Right lung (tissue), 10 donors: Measurements from ENCODE around the gene TBATA. TPM values are rescaled to one million over a fixed set of nuclear protein-coding genes. Genes with fewer than 3 reads are reported as not detected.

Experiments used
- DNase-seq, 2 donors: peaks; one replicate each; pipeline ENCODE4 v3.0.0-alpha.2; 2013
- long read RNA-seq, 8 donors: transcript quantifications; one replicate each; lab custom pipeline, GENCODE V29; 2026
- polyA plus RNA-seq, 5 donors: library from polyadenylated mRNA; unstranded; fragments of 120-200 nt; gene quantifications; one replicate each; pipeline versions ENCODE4 v1.2.1 to v1.2.3, GENCODE V29; 2013; ENCODE audit warnings: inconsistent platforms in 1 of 5, low replicate concordance in 1 of 5; ENCODE audit not compliant: insufficient read length in 5 of 5, insufficient read depth in 1 of 5

The TBATA gene, protein sequence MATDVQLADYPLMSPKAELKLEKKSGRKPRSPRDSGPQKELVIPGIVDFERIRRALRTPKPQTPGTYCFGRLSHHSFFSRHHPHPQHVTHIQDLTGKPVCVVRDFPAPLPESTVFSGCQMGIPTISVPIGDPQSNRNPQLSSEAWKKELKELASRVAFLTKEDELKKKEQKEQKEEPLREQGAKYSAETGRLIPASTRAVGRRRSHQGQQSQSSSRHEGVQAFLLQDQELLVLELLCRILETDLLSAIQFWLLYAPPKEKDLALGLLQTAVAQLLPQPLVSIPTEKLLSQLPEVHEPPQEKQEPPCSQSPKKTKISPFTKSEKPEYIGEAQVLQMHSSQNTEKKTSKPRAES
- under 1 TPM in 1 of 5 donors, not detected in 4; 0.13 TPM for polyA plus RNA-seq
- long read RNA-seq, donor 1, result 0 reads
- long read RNA-seq, donor 2, result 0 reads
- long read RNA-seq, donor 3, result 0 reads
- long read RNA-seq, donor 4, result 0 reads
- long read RNA-seq, donor 5, result 0 reads
- long read RNA-seq, donor 6, result 0 reads
- long read RNA-seq, donor 7, result 0 reads
- long read RNA-seq, donor 8, result 0 reads

DNA sequence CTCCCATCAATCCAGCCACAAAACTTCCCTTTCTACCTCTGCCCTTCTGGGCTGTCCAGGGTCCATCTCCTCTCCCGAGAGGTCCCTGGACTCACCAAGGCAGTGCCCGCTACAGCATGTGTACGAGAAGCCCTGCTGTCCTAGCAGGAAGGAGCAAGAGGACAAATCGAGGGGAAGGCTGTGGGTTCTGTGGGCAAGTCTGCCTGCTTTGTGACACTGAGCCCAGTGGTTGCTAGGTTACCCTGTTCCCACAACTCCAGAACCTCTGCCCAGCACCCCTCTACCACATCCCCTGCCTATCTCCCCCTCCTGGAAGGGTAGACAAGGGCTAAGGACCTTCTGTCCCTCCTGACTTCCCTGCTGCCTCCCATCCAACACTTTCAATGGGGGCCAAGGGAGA is at the start of gene TBATA:
Gene TBATA (minus strand): TSS at position 188 of the 400 bp plus-strand sequence. CDS start 1,998 bp downstream, outside the sequence.
- DNase-seq, result no peak

DNA sequence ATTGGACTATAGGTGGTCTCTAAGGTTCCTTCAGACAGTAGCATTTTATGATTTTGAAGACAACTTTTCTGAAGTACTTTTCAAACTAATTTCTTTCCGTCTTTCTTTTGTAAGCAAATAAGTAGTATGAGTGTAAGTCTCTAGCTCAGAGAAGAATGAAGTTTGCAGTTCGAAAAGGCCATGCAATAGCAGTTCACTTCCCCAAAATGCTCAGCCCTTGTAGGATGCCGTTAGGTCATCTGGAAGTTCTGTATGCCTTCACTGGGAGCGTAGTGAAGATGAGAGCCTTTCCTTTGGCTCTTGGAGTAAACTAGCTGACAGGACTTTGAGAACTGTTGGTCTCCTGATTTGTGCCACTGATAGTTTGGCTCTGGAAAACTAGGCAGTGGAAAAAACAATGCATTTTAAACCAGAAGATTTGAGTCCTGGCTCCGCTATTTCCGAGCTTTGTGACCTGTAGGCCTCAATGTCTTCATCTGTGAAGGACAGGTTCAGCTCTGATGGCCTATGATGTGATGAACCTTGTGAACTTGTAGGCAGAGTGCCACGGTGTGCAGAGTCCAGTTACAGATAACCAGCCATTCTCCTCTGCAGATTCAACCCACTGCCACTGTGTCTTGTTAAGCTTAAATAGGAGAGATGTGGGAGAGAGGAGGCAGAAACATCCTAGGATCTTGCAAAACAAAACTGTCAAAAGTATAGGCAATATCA is 49.4 kb upstream of the TBATA start:
- no peak for DNase-seq

DNA sequence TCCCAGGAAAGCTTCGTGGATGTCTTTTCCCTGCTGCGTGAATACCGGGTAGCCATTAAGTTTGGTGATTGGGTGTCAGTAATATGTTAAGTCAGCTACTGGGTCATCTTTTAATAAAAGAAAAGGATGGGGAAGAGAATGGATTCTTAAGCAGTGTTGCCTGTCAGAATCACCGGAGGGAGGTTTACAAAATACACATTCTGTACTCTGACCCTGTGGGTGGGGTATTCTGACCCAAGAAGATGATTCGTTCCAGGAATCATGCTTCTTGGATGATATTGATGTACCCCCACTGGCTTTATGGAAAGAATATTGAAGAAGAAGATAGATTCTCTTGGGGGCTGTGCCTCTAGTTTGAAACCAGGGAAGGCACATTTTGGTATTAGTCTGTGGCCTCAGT is 48.8 kb upstream of the TBATA start:
- DNase-seq, result no peak

DNA sequence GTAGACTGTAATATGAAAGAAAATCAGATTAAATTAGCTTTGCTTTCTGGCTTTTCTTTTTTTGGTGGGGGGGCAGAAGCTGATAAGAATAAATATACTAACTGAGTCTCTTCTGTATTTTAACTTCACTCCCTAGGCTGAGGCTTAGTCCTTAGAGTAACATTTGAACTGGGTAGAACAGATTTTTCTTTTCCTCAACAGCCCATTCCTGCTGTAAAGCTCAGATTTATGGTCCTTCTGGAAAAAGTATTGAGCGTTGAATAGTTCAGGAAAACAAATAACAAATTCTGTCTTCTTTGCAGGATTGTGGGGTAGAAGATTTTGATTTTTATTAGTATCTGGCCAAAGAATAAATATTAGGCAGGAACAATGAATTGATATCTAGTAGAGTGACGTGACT is 48.4 kb upstream of the TBATA start:
- no peak for DNase-seq

DNA sequence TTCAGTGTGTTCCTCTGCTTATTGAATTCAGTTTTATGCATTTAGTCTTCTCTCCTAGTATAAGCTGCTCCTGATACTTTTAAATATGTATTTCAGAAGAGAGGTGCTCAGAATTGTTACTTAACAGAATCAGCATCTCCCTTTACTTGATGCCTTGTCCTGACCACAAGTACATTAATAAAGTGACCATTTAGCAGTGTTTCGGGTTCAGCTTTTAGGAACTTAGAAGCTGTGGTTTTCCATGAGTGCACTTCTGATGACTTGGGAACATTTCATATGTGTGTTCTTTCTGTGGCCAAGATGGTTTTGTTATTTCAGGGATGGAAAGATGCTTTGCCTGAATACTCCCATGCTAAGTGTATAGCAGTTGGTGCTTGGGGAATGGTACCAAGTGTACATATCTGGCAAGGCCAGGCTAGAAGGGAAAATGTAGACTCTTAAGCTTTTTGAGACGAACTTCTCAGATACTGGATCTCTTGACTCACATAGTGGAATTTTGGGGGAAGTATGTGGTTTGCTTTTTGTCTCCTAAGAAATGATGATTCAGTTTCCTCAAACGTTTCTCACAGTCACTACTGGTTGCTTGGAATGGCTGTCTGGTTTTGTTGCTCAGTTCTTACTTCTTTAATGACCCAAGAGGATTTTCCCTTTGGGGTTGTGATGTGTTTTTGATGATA is 47.8 kb upstream of the TBATA start:
- DNase-seq, result no peak

DNA sequence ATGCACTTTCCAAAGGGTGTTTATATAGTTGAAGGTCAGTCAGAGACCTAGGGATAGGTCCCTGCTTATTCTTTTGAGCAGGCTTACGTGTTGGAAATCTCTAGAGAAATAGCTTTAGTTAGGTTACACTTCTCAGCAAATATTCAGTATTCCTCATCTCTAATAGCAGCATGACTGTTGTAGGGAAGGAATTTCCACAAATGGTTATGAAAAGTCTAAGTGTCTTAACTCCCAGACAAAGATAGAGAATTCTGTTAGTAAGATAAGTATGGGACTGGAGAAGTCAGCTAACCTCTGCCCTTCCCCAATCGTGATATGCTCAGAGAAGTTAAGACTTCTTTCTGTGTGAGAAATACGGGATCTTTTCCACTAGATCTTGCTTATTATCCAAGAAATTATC is 47.0 kb upstream of the TBATA start:
- DNase-seq, result no peak

DNA sequence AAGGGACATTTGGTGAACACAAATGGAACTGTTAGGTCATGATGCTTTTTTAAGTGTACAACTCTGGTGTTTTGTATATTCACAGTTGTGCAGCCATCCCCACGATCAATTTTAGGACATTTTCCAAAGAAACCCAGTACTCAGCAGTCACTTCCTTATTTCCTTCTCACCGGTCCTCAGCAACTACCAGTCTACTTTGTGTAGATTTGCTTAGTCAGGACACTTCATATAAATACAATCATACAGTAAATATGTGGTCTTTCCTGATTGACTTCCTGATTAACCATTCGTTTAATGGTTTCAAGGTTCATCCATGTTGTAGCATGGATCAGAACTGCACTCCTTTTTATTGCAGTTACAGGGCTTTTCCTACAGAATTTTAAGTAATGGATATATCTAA is 45.0 kb upstream of the TBATA start:
- no peak for DNase-seq

DNA sequence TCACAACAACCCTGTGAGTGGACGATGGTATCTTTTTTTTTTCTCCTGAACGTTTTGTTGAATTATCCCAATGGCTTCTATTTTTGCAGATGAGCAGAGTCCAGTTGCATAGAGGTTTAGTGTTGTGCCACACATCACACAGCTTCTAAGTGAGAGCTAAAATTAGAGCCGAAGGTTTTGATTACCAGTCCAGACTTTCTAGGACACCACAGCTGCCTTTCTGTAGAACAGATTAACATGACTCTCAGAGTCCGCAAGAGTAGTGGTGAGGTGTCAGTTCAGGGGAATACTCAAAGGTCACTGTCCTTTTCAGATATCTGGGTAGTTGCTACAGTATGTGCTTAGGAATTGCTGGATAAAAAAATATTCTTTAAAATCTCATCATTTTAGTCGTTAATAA is 44.4 kb upstream of the TBATA start:
- no peak for DNase-seq

DNA sequence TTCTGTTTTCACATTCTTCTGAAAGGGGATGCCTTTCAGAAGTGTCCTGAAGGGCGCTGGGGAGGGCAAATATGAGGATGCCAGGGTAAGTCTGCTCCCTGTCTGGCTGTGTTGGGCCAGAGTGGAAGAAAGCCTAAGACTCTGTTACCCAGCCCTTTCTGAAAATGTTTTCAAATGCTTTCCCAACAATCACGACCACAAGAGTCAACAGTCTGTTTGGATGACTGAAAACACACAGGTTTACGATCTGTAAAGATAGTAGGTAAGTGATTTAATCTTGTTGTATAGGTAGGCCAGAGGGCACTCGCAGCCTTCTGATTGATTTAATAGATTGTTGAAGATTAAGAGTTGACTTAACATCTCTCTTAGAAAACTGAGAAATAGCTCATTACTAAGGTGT is 43.7 kb upstream of the TBATA start:
- no peak for DNase-seq

DNA sequence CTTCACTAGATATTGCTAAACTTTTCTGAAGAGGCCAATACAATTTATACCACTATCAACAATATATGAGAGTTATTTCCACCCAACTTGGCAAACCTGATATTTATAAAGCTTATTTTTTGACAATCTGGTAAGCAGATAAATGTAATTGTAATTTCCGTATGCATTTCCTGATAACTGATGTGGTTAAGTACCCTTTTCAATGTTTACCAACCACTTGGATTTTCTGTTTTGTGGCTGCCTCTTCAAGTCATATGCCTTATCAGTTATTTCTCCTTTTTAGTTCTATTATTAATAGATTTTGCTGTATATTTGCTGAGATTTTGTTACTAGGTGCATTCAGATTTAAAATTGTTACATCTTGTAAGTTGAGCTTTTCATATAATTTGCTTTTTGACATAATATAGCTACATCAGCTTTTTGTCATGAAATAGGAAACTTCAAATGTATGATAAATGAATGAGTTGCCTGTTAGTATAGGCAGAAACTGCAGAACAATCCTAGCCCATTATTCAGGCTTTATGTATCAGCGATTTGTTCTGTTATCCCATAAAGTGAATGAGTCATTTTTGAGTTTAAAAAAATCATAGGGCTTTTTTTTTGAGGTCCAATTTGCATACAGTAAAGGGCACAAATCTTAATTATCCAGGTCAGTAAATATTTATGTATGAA is 42.0 kb upstream of the TBATA start:
- DNase-seq, result no peak

DNA sequence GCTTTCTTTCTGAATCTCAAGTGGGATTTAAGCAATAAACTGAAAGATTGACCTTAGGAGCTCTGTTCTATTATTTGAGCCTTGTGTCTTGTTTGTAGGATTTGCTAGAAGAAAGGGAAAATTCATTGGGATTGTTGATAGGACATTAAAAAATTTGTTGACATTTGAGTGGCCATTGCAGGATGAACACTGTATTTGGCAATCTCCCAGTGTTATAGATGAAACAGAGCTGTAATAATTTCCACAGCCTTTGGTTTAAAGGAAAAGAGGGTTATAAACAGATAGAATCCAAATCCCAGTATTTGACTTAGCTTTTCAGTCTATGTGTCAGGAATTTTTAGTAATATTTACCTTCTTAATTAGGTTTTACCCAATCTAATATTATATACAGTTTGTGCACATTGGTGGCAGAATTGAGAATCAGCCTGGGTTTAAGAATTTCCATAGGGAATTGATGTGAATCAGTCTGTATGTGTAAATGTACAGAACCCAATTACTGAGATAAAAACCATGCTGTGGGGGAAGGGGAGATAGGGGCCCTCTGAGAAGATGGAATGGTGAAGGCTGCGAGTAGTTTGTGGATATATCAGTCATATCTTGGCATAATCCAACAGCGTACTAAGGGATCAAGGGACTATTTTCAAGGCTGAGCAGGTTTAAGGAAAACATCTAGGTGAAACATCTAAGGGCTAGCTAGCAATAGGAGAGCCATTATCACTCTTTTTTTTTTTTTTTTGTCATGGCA is 37.1 kb upstream of the TBATA start:
- DNase-seq, result peak in 1 of 2 donors; percentile 53

DNA sequence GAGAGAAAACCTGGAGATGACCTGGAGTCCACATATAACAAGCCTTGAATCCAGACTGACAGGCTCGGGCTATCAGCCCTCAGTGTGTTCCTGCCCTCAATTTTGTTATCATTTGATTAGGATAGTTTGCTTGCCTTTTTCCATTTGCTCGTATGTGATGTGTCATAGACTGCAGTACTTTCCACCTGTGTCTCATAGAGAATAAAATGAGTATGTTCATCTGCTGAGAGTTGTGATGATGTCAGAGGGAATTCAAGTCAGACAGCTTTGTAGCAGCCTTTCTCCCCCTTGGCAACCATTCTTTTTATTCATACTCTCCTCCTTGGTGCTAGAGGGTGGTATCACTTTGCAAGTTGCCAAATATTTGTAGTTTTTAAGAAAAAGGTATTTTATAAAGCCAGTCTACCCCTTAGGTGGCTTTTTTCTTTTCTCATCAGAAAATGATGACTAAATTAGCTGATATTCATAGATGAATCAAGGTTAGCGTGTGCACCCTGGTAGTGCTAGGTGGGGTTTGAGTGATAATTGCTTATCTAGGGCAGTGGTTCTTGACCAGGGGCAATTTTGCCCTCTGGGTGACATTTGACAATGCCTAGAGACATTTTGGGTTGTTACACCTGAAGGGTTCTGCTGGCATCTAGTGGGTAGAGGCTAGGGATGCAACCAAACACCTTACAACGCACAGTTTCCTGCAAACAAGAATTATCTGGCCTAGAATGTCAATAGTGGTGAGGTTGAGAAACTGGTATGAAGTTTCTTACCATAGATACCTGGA is 36.0 kb upstream of the TBATA start:
- DNase-seq, result no peak

DNA sequence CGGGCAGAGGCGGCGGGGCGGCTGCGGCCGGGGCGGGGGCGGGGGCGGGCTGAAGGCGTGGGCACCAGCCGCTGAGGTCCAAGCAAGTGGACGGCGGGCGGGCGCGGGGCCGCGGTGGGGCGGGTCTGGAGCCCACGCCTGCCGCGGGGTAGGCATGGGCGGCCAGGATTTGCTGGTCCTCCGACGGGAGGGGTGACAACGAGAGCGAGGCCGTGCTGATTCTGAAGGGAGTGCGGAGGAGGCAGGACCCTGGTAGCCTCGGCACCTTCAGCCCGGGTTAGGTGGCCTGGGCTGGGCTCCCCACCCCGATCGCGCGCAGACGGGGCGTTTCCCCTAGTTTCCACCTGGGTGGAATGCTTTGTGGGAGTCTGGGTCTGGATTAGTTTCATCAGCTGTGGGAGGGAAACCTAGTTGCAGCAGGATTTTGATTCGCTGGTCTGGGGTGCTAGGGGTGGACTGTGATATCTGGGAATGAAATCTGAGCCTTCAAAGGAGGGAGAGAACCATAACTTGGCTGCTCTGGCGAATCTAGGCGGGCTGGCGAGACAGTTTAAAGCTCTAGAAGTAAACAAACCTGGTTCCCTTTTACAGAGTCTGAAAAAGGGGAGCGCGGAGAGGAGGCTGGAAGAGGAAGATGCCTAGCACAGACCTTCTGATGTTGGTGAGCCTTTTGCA is 31.2 kb upstream of the TBATA start:
- DNase-seq, result peak; percentile 70 to 71

DNA sequence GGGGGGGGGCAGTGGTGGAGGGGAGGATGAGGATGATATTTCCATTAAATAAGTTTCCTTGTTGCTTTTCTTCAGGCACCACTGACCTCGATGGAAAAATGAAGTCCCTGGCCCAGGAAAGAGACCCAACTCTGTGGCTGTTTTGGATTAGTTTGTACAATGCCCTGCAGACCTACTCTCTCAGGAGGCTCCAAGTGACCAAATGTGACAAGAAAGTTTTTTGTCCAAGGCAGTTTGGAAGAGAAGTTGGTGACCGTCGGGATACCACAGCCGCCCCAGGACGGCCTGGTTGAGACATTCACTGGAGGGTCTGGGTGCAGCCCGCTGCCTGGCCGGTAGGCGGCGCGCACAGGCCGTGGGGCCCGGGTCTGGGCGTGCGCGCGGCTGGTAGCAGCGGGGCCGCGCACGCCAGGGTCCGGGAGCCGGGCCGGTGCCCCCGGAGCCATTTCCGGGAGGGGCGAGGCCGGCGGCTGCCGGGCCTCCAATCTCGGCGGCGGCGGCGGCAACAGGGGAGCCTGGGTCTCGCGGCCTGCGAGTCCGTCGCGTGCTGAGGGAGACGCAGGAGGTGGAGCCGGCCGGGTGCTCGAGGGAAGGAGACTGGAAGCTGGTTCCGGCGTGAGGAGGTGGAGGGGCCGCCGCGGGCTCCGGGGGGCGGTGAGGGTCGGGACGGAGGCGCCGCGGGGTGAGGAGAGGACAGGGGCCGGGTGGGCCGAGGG is 30.5 kb upstream of the TBATA start, which contains the start of gene SGPL1:
Gene SGPL1 (plus strand): TSS at position 445 of the 716 bp plus-strand sequence. CDS start 906 bp downstream, outside the sequence.
- DNase-seq, result peak; percentile 81 to 86

DNA sequence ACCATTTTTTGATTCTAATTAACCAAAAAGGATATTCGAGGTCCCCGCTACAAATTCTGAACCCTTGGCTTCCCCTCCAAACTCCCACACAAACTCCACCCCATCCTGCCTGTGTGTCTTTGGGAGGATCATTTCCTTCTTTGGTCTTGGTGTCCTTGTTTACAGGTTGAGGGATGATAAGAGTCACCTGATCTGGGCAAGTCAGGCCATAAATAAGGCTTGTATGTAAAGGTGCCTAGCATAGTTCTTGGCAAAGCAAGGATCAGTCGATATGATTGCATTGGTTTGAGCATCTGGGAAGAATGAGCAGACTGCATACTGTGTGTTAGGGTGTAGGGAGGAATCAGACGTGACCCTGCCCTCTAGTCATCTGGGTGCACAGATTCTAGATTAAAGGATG is 28.9 kb upstream of the TBATA start:
- no peak for DNase-seq

DNA sequence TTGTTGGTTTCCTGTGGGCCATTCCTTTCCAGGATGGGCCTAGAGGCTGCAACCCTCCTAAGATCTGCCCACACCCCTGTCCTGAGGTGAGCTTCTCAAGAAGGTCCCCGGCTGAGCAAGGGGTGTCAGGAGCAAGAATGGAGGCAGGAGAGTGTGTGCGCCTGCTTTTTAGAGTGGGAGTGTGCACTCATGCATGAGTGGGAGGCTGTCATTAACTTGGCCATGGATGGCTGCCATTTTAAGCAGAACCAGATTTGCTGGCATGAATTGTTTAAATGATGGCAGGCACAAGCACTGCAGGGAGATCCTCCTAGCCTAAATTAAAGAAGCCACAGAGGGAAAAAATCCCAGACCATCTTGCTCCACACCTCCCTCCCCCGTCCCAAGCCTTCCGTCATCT is 27.6 kb upstream of the TBATA start:
- DNase-seq, result no peak

DNA sequence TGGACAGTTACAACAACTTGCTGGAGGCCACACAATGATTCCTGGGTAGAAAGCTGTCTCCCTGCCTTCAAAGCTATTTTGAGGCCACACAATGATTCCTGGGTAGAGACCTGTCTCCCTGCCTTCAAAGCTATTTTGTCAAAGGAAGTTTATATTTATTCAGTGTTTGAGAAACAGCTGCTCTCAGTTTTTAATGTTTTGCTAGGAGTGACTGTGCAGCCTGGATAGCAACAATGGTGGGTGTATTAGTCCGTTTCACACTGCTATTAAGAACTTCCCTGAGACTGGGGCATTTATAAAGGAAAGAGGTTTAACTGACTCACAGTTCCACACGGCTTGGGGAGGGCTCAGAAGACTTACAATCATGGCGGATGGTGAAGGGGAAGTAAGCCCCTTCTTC is 26.7 kb upstream of the TBATA start:
- no peak for DNase-seq

DNA sequence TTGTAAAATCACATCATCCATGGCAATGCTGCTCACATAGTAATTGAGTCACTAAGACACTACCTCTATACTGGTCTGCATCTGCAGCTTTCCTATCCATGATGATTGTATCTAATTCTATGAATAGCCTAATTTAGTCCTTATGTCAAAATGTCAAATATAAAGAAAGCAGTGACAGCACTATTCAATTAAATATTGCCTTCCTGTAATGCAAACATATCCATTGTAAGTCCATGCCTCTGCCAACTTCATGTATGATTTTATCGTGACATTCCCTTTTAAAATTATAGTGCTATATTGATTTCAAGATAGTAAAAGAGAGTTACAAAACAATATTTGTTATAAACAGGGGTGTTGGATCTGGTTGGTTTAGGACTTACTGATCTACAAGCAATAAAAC is 25.8 kb upstream of the TBATA start:
- DNase-seq, result no peak

DNA sequence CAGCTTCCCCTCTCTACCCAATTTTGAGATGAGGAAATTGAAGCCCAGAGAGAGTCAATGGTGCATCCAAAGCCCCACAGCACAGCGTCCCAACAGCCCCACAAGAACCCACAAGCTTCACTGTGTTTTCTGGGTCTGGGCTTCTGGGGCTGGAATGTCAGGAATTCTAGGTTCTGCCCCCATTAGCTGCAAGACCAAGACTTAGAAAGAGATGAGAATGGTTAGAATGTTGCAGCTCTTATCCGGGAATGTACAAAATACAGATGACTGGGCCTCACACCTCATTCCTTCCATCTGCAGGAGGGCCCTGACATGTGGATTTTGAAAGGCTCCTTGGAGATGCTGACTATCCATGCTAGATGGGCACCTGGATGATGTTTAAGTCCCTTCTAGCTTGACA is 24.5 kb upstream of the TBATA start:
- no peak for DNase-seq
